MCF 10A (cell line): ENCODE data around the gene ACACA. TPM values are rescaled to one million over a fixed set of nuclear protein-coding genes. Genes with fewer than 3 reads are reported as not detected.

ENCODE experiments used
- BruUV-seq: library from RNA; stranded (reverse); fragments of 400-500 nt; replicated peaks from 2 replicates; lab custom pipeline; 2021; lab: Mats Ljungman, UMichigan
- CTCF ChIA-PET: fragments of 300-600 bp; sonication (Branson Sonifier 250); formaldehyde crosslinking; extraction: SDS; loops from one replicate; lab custom pipeline; 2021; ENCODE audit warnings: antibody characterized with exemption, inconsistent platforms; lab: Yijun Ruan, JAX
- POLR2A ChIA-PET: fragments of 300-600, 350-650 bp; sonication (Branson Sonifier 250); formaldehyde crosslinking; extraction: SDS; loops from one replicate; lab custom pipeline; 2020; ENCODE audit warnings: antibody characterized with exemption, inconsistent platforms; lab: Yijun Ruan, JAX
- DNase-seq: peaks from one replicate; pipeline ENCODE4 v3.0.0-alpha.2; 2018; ENCODE audit not compliant: unreplicated experiment
- H3K27ac Mint-ChIP-seq: one replicate; pipeline ENCODE4 v1.8.0; 2022; ENCODE audit warnings: mild to moderate bottlenecking, low read depth, mixed read lengths; ENCODE audit not compliant: unreplicated experiment
- H3K27me3 Mint-ChIP-seq: one replicate; pipeline ENCODE4 v1.8.0; 2022; ENCODE audit warnings: mixed read lengths; ENCODE audit not compliant: insufficient read depth, unreplicated experiment
- H3K36me3 Mint-ChIP-seq: one replicate; pipeline ENCODE4 v1.8.0; 2022; ENCODE audit warnings: mild to moderate bottlenecking, moderate library complexity, mixed read lengths; ENCODE audit not compliant: insufficient read depth, unreplicated experiment
- H3K4me1 Mint-ChIP-seq: one replicate; pipeline ENCODE4 v1.8.0; 2022; ENCODE audit warnings: mixed read lengths; ENCODE audit not compliant: insufficient read depth, unreplicated experiment
- H3K4me3 Mint-ChIP-seq: one replicate; pipeline ENCODE4 v1.8.0; 2022; ENCODE audit warnings: mild to moderate bottlenecking, moderate library complexity, mixed read lengths; ENCODE audit not compliant: unreplicated experiment
- H3K9me3 Mint-ChIP-seq: one replicate; pipeline ENCODE4 v1.8.0; 2022; ENCODE audit warnings: mixed read lengths; ENCODE audit not compliant: unreplicated experiment
- CTCF ChIP-seq: fragments of 200-600 bp; IDR thresholded peaks from one replicate; pipeline ENCODE4 v1.8.0; 2022; ENCODE audit warnings: antibody characterized with exemption, mild to moderate bottlenecking; ENCODE audit not compliant: unreplicated experiment
- intact Hi-C: fragments of 100-400 bp; cut with micrococcal nuclease; formaldehyde crosslinking; loops from 2 replicates; pipeline ENCODE4 v1.14.1; 2022
- total RNA-seq: library from RNA; stranded (reverse); gene quantifications from 2 replicates; pipeline ENCODE4 v1.2.3, GENCODE V29; 2022

The ACACA gene
- total RNA-seq, 1 experiment from 2014 or later, result 100 TPM

DNA sequence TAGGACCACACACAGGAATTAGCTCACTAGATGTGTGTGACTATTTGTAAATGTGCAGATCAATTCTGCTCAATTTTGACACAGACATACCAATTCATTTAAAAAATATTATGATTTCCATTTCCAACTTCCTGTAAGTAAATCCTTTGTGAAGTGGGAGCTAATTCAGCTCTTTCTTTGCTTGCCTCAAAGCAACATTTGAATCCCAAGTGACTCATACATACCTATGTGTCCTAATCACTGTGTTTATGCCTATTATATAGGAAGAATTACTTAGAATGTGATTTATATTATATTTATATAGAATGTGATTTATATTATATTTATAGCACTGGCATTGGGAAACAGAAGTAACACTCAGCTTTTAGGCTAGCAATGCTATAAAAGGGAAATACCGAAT is 226.7 kb downstream of the ACACA start:
- H3K4me3 Mint-ChIP-seq, result no peak overlapping the region

DNA sequence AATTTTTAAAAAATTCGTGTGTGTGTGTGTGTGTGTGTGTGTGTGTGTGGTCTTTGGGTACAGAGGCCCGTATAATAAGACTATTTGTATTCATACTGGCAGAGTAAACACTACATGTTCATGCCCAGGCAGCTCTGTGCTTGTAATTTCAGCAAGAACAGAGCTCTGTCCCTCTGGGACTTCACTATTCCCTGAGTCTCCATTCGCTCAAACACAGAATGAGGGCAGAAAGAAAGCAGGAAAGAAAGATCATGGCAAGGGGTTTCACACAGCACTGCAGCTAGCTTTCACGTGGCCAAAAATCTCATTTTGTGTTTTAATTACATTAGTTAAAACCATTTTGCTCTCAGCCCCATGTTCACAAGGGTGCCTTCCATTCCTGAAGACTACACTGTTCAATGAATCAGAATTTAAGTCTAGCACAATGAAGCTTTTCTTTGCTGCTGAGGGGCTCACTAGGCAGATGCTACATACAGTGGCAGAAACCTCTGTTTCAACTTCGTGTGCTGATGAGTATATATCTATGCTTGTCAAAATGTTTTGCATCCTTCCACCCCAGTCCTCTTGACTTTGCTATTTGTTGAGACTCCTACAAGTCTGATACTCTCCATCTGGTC is 229.3 kb downstream of the ACACA start:
- intact Hi-C loops, result no loop called here
- no TSS peak for BruUV-seq
- no peak for DNase-seq
- Mint-ChIP-seq H3K4me3 (no peak overlapping the region), H3K27ac (peak overlapping the region; percentile 44), H3K27me3 (no peaks in the 10 kb centered on the region), H3K4me1 (peaks cover 35% of the 10 kb centered on the region), H3K9me3 (no peaks in the 10 kb centered on the region), H3K36me3 (peaks cover 48% of the 10 kb centered on the region)
- POLR2A ChIA-PET, result interaction anchor here (0.6 to 1.7 kb wide), 4 partner anchors 19 to 215 kb away, joined by 3 to 4 read pairs (median 3); no protein-coding TSS in a partner anchor
- TF ChIP-seq CTCF, result no peak
- CTCF ChIA-PET, result interaction anchor here (0.6 kb wide), 1 partner anchor 125 kb away, joined by 3 read pairs; no protein-coding TSS in a partner anchor

More for the DNA sequence above, 226.7 kb downstream of the ACACA start:
- no peaks in the 10 kb centered on the region for H3K9me3 Mint-ChIP-seq
- peaks cover 43% of the 10 kb centered on the region for H3K36me3 Mint-ChIP-seq
- H3K27me3 Mint-ChIP-seq, result no peaks in the 10 kb centered on the region
- no peak for TF ChIP-seq CTCF
- ChIA-PET CTCF (interaction anchor here (0.5 to 0.9 kb wide), 4 partner anchors 9 to 133 kb away, joined by 3 to 4 read pairs (median 3); no protein-coding TSS in a partner anchor), POLR2A (interaction anchor here (0.9 to 2.9 kb wide), 4 partner anchors 9 to 645 kb away, joined by 3 to 10 read pairs (median 3); partner anchors contain the start of genes MYO19 and PIGW)
- H3K27ac Mint-ChIP-seq, result peak overlapping the region; percentile 44
- BruUV-seq, result no TSS peak
- H3K4me1 Mint-ChIP-seq, result peaks cover 43% of the 10 kb centered on the region
- intact Hi-C loops, result no loop called here
- DNase-seq, result peak; percentile 62

DNA sequence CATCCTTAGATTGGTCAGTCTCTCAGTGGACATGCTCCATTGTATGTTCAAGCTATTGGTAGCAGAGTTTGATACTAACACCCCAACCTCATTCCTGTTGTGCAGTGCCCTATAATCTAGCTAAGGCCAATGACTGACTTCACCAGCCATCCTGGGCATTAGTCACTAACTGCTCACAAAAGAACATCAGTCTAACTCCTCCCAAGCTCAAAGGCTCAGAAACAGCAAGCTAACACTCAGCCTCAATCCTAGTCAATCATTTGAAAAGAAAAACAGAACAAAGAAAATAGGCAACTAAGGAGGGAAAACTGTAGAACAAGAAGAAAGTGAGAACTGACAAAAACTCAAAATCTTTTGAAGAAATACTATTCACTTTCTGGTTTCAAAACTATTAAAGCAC is 229.9 kb downstream of the ACACA start:
- POLR2A ChIA-PET, result interaction anchor here (0.6 to 1.7 kb wide), 5 partner anchors 18 to 215 kb away, joined by 3 to 4 read pairs (median 3); no protein-coding TSS in a partner anchor
- intact Hi-C loops, result no loop called here
- H3K4me1 Mint-ChIP-seq, result peaks cover 35% of the 10 kb centered on the region
- peaks cover 48% of the 10 kb centered on the region for H3K36me3 Mint-ChIP-seq
- H3K27me3 Mint-ChIP-seq, result no peaks in the 10 kb centered on the region
- CTCF ChIA-PET, result interaction anchor here (0.6 kb wide), 1 partner anchor 125 kb away, joined by 3 read pairs; no protein-coding TSS in a partner anchor
- BruUV-seq, result no TSS peak
- H3K4me3 Mint-ChIP-seq, result no peak overlapping the region
- H3K27ac Mint-ChIP-seq, result peak overlapping the region; percentile 44
- no peaks in the 10 kb centered on the region for H3K9me3 Mint-ChIP-seq
- no peak for DNase-seq
- no peak for TF ChIP-seq CTCF

GRCh38 chr17:37174205-37174604 is 232.4 kb downstream of the ACACA start:
- POLR2A ChIA-PET, result interaction anchor here (0.6 kb wide), 2 partner anchors 30 to 1585 kb away, joined by 3 read pairs; no protein-coding TSS in a partner anchor
- H3K27me3 Mint-ChIP-seq, result no peaks in the 10 kb centered on the region
- TF ChIP-seq CTCF, result peak; percentile 16
- no TSS peak for BruUV-seq
- peaks cover 64% of the 10 kb centered on the region for H3K36me3 Mint-ChIP-seq
- no peaks in the 10 kb centered on the region for H3K9me3 Mint-ChIP-seq
- no peak for DNase-seq
- H3K27ac Mint-ChIP-seq, result no peak overlapping the region
- no peak overlapping the region for H3K4me3 Mint-ChIP-seq
- intact Hi-C loops, result no loop called here
- H3K4me1 Mint-ChIP-seq, result peaks cover 19% of the 10 kb centered on the region
- CTCF ChIA-PET, result interaction anchor here (0.7 kb wide), 1 partner anchor 545 kb away, joined by 4 read pairs; no protein-coding TSS in a partner anchor
